BLaER1 treated with 17β-estradiol and CSF1 and Interleukin-3, amounts not matched to agents 10 nM and 100 nM (cell line): Measurements from ENCODE around the gene RPL28.

Experiments used
- H3K27ac ChIP-seq, 11 experiments: shearing (Covaris generic); formaldehyde crosslinking; 2 replicates each; pipeline ENCODE4 v1.8.1; 2022
- H3K27me3 ChIP-seq, 11 experiments: shearing (Covaris generic); formaldehyde crosslinking; 2 replicates each; pipeline ENCODE4 v1.8.1; 2022
- H3K36me3 ChIP-seq, 11 experiments: shearing (Covaris generic); formaldehyde crosslinking; 2 replicates each; pipeline ENCODE4 v1.8.1; 2022
- H3K4me1 ChIP-seq, 10 experiments: shearing (Covaris generic); formaldehyde crosslinking; 2 replicates each; pipeline ENCODE4 v1.8.1; 2022
- H3K4me2 ChIP-seq, 11 experiments: shearing (Covaris generic); formaldehyde crosslinking; 2 replicates each; pipeline ENCODE4 v1.8.1; 2022
- H3K4me3 ChIP-seq, 10 experiments: shearing (Covaris generic); formaldehyde crosslinking; 2 replicates each; pipeline ENCODE4 v1.8.1; 2022
- H3K9ac ChIP-seq, 11 experiments: shearing (Covaris generic); formaldehyde crosslinking; 2 replicates each; pipeline ENCODE4 v1.8.1; 2022
- H3K9me3 ChIP-seq, 11 experiments: shearing (Covaris generic); formaldehyde crosslinking; replicated peaks in 1 of 11; 2 replicates each; pipeline ENCODE4 v1.8.1; 2022
- H4K20me1 ChIP-seq, 11 experiments: shearing (Covaris generic); formaldehyde crosslinking; 2 replicates each; pipeline ENCODE4 v1.8.1; 2022
- Cebpa-rat ChIP-seq, 11 experiments: shearing (Covaris generic); IDR thresholded peaks; 2 replicates each; pipeline ENCODE4 v1.8.1; 2022

The RPL28 gene

DNA sequence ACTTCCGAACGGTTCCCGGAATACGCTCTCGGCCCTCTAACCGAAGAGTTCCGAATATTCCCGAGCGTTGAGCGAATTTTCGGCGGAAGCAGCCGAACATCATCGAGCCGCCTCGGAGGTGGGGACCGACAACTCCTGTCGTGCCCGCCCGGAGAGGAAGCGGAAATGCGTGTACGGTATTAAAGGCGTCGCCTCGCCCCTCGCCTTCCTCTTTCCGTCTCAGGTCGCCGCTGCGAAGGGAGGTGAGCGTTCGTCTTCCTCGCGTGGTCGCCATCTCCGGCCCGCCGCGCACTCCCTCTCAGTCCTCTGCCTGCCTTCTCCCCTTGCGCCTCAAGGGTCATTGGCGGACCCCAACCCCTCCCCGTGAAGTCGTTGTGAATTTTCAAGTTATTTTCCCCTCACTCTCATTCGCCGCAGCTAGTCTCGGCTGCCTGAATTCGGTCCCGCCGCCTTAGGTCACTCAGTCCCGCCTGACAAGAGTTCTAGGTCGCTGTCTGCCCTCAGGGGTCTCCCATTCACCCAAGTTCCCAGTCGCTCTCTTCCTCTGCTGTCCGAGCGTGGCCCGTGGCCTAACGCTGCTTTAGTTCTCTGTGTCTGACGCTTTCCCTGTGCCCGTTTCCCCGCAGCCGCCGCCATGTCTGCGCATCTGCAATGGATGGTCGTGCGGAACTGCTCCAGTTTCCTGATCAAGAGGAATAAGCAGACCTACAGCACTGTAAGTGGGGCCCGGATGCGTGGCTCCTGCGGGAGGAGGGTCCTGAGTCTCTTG, at the start of gene RPL28:
Gene RPL28 (plus strand): TSS at position 209 of the 769 bp plus-strand sequence. CDS start 426 bp downstream, at position 635.
- peaks cover 45 to 49% (median 46%) of the 10 kb centered on the region in 11 experiments for H3K36me3 ChIP-seq
- H4K20me1 ChIP-seq: peaks cover 50 to 51% (median 51%) of the 10 kb centered on the region in 11 experiments
- peak within 1 kb of the TSS; percentile 97 to 100 (median 100) for H3K4me2 ChIP-seq
- TF ChIP-seq Cebpa-rat (IDR thresholded peaks at IDR 0.05): no peak
- H3K4me1 ChIP-seq: peaks cover 59 to 74% (median 66%) of the 10 kb centered on the region in 10 experiments
- H3K9me3 ChIP-seq: no peaks in the 10 kb centered on the region
- H3K27ac ChIP-seq: peak within 1 kb of the TSS; percentile 85 to 95 (median 92)
- peak within 1 kb of the TSS; percentile 90 to 99 (median 96) for H3K9ac ChIP-seq
- H3K27me3 ChIP-seq: no peaks in the 10 kb centered on the region
- H3K4me3 ChIP-seq: peak within 1 kb of the TSS; percentile 81 to 99 (median 94)

DNA sequence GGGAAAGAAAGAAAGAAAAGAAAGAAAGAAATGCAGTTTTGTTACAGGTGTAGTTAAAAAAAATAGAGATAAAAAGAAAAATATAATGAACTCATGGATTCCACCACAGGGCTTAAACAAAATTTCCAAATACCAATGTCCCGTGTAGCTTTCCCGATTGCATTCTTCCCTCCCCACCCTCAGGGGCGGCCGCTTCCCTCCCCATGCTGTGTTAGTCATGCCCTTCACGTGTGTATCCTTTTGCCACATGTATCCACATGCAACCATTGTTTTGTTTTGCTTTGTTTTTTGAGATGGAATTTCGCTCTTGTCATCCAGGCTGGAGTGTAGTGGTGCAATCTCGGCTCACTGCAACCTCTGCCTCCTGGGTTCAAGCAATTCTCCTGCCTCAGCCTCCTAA, 49.6 kb upstream of the RPL28 start:
- H4K20me1 ChIP-seq: no peaks in the 10 kb centered on the region
- no peaks in the 10 kb centered on the region for H3K36me3 ChIP-seq
- H3K9ac ChIP-seq: no peak overlapping the region
- H3K4me2 ChIP-seq: no peak overlapping the region
- no peak overlapping the region for H3K4me3 ChIP-seq
- no peak for TF ChIP-seq Cebpa-rat (IDR thresholded peaks at IDR 0.05)
- no peaks in the 10 kb centered on the region; a peak in 1 of 22 replicates for H3K9me3 ChIP-seq
- H3K27me3 ChIP-seq: no peaks in the 10 kb centered on the region
- no peak overlapping the region for H3K27ac ChIP-seq
- H3K4me1 ChIP-seq: peaks cover 12 to 50% (median 38%) of the 10 kb centered on the region in 10 experiments

DNA sequence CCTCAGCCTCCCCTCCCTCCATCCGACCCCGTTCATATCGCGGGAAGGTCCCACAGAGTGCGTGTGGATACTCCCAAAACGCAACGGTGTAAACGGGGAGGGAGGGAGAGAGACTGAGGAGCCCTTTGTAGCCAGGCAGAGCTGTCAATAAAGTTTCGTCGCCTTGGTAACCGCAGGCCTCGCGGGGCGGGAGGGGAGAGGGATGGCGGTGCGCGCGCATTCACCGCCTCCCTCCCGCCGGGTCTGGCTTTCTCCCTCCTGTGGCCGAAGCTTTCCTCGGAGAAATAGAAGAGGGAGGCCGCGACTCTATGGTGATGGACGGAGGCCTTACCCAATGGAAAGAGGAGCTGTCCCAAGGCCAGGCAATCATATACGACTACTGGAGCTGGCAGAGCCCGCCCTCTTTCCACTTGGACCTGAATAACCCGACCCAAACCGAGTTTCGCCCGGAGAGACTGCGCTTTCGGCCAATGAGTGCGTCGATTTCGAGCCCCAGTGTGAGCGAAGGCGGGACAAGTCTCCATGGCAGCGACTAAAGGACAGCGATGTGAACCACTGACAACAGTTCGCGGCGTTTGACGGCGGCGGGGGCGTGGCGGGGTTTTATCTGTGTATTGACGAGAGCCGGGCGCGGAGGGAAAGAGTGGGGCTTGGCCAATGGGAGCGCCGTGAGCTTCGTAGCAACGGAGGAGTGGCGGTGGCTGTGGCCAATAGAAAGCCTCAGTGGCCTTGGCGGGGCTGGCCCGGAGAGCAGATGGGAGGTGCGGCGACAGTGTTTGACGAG, 46.4 kb upstream of the RPL28 start, which contains the start of gene KMT5C:
Gene KMT5C (plus strand): TSS at position 772 of the 784 bp plus-strand sequence. CDS start 2,061 bp downstream, outside the sequence.
- TF ChIP-seq Cebpa-rat (IDR thresholded peaks at IDR 0.05): no peak
- peaks cover 26 to 53% (median 47%) of the 10 kb centered on the region in 10 experiments for H3K4me1 ChIP-seq
- peaks cover 16 to 28% (median 22%) of the 10 kb centered on the region in 11 experiments; a peak in 21 of 22 replicates for H3K36me3 ChIP-seq
- peak within 1 kb of the TSS; percentile 68 to 85 (median 77) for H3K4me3 ChIP-seq
- peaks cover 6 to 27% (median 8%) of the 10 kb centered on the region in 11 experiments; a peak in 14 of 22 replicates for H4K20me1 ChIP-seq
- no peaks in the 10 kb centered on the region for H3K9me3 ChIP-seq
- H3K27me3 ChIP-seq: no peaks in the 10 kb centered on the region
- H3K9ac ChIP-seq: peak within 1 kb of the TSS; percentile 84 to 94 (median 90)
- H3K4me2 ChIP-seq: peak within 1 kb of the TSS; percentile 97 to 100 (median 99)
- peak within 1 kb of the TSS; percentile 84 to 96 (median 90) for H3K27ac ChIP-seq

DNA sequence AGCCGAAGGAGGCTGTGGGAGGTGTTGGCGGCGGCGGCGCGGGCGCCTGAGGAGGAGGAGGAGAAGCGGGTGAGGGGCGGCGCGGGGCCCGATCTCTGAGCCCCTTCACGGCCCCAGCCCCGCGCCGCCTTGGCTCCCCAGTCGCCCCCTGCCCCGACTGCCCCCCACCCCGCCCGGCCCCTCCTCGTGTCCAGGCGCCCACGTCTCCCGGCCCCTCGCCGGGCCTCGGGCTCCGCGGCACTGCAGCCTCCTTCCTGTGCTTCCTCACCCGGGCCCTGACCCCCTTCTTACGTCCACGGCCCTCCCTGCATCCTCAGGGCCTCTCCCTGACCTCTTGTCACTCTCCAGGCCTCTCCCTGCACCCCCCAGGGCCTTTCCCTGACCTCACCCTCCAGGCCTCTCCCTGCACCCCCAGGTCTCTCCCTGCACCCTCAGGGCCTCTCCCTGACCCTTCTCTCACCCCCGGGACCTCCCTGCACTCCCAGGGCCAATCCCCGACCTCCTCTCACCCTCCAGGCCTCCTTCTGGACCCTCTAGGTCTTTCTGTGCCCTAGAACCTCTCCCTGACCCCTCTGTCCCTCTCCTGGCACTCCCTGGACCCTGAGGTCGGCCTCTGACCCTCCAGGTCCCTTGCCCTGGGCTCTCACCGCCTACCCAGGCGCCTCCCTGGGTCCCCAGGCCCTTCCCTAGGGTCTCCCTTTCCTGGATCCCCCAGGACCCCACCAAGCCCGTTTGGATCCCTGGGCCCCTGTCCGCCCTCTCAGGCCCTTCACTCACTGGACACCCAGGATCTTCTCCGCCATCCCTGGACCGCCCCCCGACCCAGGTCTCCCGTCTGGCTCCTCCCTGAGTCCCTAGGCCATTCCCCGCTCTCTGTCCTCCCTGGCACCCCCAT, 45.6 kb upstream of the RPL28 start:
- H3K36me3 ChIP-seq: peaks cover 16 to 36% (median 22%) of the 10 kb centered on the region in 11 experiments; a peak in 21 of 22 replicates
- H4K20me1 ChIP-seq: peaks cover 6 to 35% (median 10%) of the 10 kb centered on the region in 11 experiments; a peak in 14 of 22 replicates
- peaks cover 26 to 59% (median 54%) of the 10 kb centered on the region in 10 experiments for H3K4me1 ChIP-seq
- H3K4me2 ChIP-seq: peak overlapping the region; percentile 96 to 100 (median 99)
- H3K9ac ChIP-seq: peak overlapping the region; percentile 84 to 92 (median 89)
- peak overlapping the region; percentile 77 to 87 (median 81) for H3K27ac ChIP-seq
- TF ChIP-seq Cebpa-rat (IDR thresholded peaks at IDR 0.05): no peak
- no peaks in the 10 kb centered on the region for H3K27me3 ChIP-seq
- peak overlapping the region; percentile 68 to 85 (median 77) for H3K4me3 ChIP-seq
- no peaks in the 10 kb centered on the region for H3K9me3 ChIP-seq

DNA sequence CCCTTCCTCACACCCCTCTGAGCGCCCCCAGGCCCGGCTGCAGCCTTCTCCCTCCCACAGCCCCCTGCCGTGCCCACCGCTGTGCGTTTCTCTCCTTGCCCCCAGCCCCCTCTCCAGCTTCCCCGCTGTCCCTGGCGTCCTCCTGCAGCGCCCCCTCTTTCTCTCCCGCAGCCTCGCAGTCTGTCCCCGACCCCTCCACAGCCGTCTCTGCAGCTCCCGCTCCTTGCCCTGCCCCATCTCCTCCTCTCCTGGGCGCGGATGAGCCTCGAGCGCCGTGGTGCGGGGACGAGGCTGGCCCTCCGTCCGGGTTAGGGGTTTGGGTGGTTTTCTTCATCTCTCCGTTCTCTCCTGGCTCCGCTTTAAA, 45.0 kb upstream of the RPL28 start:
- H3K4me3 ChIP-seq: peak overlapping the region; percentile 68 to 85 (median 77)
- peak overlapping the region; percentile 84 to 92 (median 89) for H3K9ac ChIP-seq
- peaks cover 6 to 41% (median 10%) of the 10 kb centered on the region in 11 experiments; a peak in 14 of 22 replicates for H4K20me1 ChIP-seq
- no peaks in the 10 kb centered on the region for H3K27me3 ChIP-seq
- no peak for TF ChIP-seq Cebpa-rat (IDR thresholded peaks at IDR 0.05)
- H3K9me3 ChIP-seq: no peaks in the 10 kb centered on the region
- peaks cover 26 to 66% (median 57%) of the 10 kb centered on the region in 10 experiments for H3K4me1 ChIP-seq
- H3K4me2 ChIP-seq: peak overlapping the region; percentile 96 to 100 (median 99)
- H3K36me3 ChIP-seq: peaks cover 16 to 43% (median 23%) of the 10 kb centered on the region in 11 experiments; a peak in 21 of 22 replicates
- H3K27ac ChIP-seq: peak overlapping the region; percentile 77 to 87 (median 81)

DNA sequence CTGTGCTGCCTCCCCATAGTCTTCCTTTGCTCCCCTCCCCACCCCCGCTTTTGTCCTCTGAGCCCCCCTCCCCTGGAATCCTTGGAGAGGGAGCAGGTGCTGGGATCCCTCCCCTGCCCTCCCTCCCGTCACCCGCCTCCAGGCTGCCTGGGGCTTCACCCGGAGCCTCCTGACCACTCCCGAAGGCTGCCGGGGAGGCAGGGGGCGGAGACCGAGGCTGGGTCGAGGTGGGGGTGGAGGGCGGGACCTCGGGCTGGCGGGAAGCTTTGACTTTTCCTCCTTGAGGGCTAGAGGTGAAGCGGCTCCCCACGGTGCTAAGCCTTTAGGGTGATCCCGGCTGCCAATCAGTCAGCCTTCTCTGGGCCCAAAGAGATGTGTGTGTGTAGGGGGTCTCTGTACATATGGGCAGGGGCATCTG, 44.6 kb upstream of the RPL28 start:
- Histone ChIP-seq H3K4me2 (peak overlapping the region; percentile 96 to 100 (median 99)), H3K36me3 (peaks cover 16 to 47% (median 27%) of the 10 kb centered on the region in 11 experiments; a peak in 21 of 22 replicates), H4K20me1 (peaks cover 6 to 45% (median 10%) of the 10 kb centered on the region in 11 experiments; a peak in 14 of 22 replicates), H3K9ac (peak overlapping the region; percentile 84 to 92 (median 89)), H3K27ac (peak overlapping the region in 9 of 11 experiments; percentile 77 to 87 (median 81); a peak in 14 of 22 replicates), H3K9me3 (no peaks in the 10 kb centered on the region), H3K27me3 (no peaks in the 10 kb centered on the region), H3K4me3 (peak overlapping the region; percentile 68 to 85 (median 77)), H3K4me1 (peaks cover 26 to 70% (median 57%) of the 10 kb centered on the region in 10 experiments)
- no peak for TF ChIP-seq Cebpa-rat (IDR thresholded peaks at IDR 0.05)

DNA sequence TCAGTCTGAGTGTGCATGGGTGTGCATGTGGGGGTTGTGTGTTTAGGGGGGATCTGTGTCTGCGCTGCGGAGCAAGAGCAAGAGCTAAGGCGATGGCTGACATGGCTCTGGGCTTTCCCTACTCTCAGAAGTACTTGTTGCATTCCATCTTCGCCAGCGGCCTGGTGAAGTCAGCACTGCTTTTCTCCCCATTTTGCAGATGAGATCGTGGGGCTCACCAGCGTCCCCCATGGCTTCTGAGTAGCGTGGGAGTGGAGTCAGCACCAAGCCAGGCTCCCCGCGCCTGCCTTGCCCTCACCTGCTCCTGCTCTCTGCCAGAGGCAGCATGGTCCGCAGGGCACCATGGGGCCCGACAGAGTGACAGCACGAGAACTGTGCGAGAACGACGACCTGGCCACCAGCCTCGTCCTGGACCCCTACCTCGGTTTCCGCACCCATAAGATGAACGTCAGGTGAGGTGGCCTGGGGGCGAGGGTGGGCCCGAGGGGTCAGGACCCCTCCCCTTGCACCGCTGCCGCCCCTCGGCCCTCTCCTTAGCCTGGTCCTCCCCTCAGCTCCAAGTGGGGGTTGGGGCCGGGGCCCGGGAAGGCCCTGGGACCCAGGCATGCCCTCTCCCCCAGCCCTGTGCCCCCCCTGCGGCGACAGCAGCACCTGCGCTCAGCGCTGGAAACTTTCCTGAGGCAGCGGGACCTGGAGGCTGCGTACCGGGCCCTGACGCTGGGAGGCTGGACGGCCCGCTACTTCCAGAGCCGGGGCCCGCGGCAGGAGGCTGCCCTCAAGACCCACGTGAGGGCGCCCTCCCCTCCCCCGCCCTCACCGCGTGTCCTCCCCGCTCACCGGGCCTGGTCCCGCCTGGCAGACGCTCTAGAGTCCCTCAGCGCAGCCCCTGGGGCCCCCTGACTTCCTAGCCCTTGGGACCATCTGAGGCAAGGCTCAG, 43.9 kb upstream of the RPL28 start:
- Histone ChIP-seq H3K4me1 (peaks cover 26 to 72% (median 59%) of the 10 kb centered on the region in 10 experiments), H3K9ac (peak overlapping the region; percentile 33 to 90 (median 65); a peak in 17 of 22 replicates), H3K27ac (peak overlapping the region in 6 of 11 experiments; percentile 7 to 57 (median 33); a peak in 11 of 22 replicates), H3K9me3 (no peaks in the 10 kb centered on the region), H3K27me3 (no peaks in the 10 kb centered on the region), H3K36me3 (peaks cover 16 to 52% (median 30%) of the 10 kb centered on the region in 11 experiments; a peak in 21 of 22 replicates), H3K4me3 (peak overlapping the region; percentile 6 to 85 (median 74); a peak in 14 of 20 replicates), H3K4me2 (peak overlapping the region; percentile 82 to 100 (median 97)), H4K20me1 (peaks cover 6 to 46% (median 10%) of the 10 kb centered on the region in 11 experiments; a peak in 14 of 22 replicates)
- TF ChIP-seq Cebpa-rat (IDR thresholded peaks at IDR 0.05): no peak
